PC-9 (cell line): ENCODE results near the gene MSN.

Source experiments
- EZH2 ChIP-seq: fragments of 200-600 bp; sonication (generic); IDR thresholded peaks from 2 replicates; pipeline ENCODE4 v1.8.0; 2017; ENCODE audit warnings: antibody characterized with exemption, low read depth
- TF ChIP-seq, protein P1 (sequence below): fragments of 200-600 bp; sonication (generic); conservative IDR thresholded peaks from 2 replicates; pipeline ENCODE4 v1.6.1; 2017; ENCODE audit warnings: mixed run types, antibody characterized with exemption, mild to moderate bottlenecking, moderate library complexity

DNA sequence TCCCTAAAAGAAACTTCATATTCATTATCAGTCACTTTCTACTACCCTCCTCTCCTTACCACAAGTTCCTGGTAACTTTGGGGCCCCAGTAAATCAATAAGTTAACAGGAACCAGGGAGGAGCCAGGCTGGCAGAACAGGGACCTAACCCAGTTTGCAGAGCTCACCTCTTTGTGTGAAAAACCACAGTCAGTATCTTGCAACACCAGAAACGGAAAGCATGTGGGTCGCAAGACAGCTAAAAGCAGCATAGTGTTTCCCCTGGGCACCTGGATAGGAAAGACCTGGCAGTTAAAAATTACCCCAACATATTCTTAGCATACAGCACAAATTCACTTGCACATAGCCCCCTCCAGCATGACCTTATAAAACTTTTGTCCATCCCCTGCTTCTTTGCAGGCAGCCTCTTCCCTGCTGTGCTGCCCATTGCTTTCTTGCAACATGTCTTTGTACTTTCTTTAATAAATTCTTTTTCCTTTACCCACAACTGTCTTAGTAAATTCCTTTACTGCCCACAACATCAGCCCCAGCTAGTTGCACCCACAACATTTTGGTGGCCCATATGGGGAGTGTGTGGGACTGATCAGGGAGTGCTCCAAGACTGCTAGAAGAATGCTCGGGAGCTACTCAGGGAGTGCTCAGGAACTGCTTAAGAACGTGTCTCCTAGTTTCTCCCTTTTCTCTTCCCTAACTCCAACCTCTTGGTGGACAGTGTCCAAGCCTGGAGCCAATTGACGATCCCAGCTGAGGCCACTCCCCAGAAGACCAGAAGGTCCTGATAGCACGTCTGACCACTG, 83.4 kb downstream of the MSN start:
- TF ChIP-seq, protein P1, sequence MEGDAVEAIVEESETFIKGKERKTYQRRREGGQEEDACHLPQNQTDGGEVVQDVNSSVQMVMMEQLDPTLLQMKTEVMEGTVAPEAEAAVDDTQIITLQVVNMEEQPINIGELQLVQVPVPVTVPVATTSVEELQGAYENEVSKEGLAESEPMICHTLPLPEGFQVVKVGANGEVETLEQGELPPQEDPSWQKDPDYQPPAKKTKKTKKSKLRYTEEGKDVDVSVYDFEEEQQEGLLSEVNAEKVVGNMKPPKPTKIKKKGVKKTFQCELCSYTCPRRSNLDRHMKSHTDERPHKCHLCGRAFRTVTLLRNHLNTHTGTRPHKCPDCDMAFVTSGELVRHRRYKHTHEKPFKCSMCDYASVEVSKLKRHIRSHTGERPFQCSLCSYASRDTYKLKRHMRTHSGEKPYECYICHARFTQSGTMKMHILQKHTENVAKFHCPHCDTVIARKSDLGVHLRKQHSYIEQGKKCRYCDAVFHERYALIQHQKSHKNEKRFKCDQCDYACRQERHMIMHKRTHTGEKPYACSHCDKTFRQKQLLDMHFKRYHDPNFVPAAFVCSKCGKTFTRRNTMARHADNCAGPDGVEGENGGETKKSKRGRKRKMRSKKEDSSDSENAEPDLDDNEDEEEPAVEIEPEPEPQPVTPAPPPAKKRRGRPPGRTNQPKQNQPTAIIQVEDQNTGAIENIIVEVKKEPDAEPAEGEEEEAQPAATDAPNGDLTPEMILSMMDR, result no peak
- no peak for TF ChIP-seq EZH2
